ENCODE data around the gene GPATCH1. TPM values are rescaled to one million over a fixed set of nuclear protein-coding genes. Genes with fewer than 3 reads are reported as not detected.
"Not testable (repeated sequence)": the region's sequence is repeated elsewhere in the genome, so short reads cannot be mapped to it uniquely, and the experiment has no call there.

Gene GPATCH1
- total RNA-seq, 1 donor from 2014 or later, result 13.3 TPM

GRCh38 chr19:33040994-33041827, 39.8 kb upstream of the GPATCH1 start:
- peak overlapping the region; percentile 3 for H3K4me3 ChIP-seq (ENCODE audit: low read depth, low read length)
- peak; percentile 98 for DNase-seq (ENCODE audit: low read depth)
- TF ChIP-seq CTCF (conservative IDR thresholded peaks at IDR 0.05; ENCODE audit: low read depth, low read length), result no peak

- not testable (repeated sequence) for H3K4me3 ChIP-seq (ENCODE audit: low read depth, low read length); DNase-seq (ENCODE audit: low read depth)
Measured at GRCh38 chr19:33041828-33042160, 39.2 kb upstream of the GPATCH1 start.

- TF ChIP-seq CTCF (conservative IDR thresholded peaks at IDR 0.05; ENCODE audit: low read depth, low read length), result no peak
- H3K4me3 ChIP-seq (ENCODE audit: low read depth, low read length), result no peak overlapping the region
- no peak for DNase-seq (ENCODE audit: low read depth)
Measured at GRCh38 chr19:33047422-33047821, 33.6 kb upstream of the GPATCH1 start.

GRCh38 chr19:33048806-33049676, 31.9 kb upstream of the GPATCH1 start:
- TF ChIP-seq CTCF (conservative IDR thresholded peaks at IDR 0.05; ENCODE audit: low read depth, low read length), result no peak
- H3K4me3 ChIP-seq (ENCODE audit: low read depth, low read length), result no peak overlapping the region
- DNase-seq (ENCODE audit: low read depth), result no peak

- no peak for DNase-seq (ENCODE audit: low read depth)
- no peak overlapping the region for H3K4me3 ChIP-seq (ENCODE audit: low read depth, low read length)
- TF ChIP-seq CTCF (conservative IDR thresholded peaks at IDR 0.05; ENCODE audit: low read depth, low read length), result no peak
Measured at GRCh38 chr19:33050110-33050509, 30.9 kb upstream of the GPATCH1 start.

GRCh38 chr19:33052352-33052972, 28.5 kb upstream of the GPATCH1 start:
- peak; percentile 87 for DNase-seq (ENCODE audit: low read depth)
- no peak for TF ChIP-seq CTCF (conservative IDR thresholded peaks at IDR 0.05; ENCODE audit: low read depth, low read length)
- no peak overlapping the region for H3K4me3 ChIP-seq (ENCODE audit: low read depth, low read length)

GRCh38 chr19:33054623-33055022, 26.4 kb upstream of the GPATCH1 start:
- no peak overlapping the region for H3K4me3 ChIP-seq (ENCODE audit: low read depth, low read length)
- TF ChIP-seq CTCF (conservative IDR thresholded peaks at IDR 0.05; ENCODE audit: low read depth, low read length), result no peak
- DNase-seq (ENCODE audit: low read depth), result no peak
